ENCODE results near the gene LYSMD3.

DNA sequence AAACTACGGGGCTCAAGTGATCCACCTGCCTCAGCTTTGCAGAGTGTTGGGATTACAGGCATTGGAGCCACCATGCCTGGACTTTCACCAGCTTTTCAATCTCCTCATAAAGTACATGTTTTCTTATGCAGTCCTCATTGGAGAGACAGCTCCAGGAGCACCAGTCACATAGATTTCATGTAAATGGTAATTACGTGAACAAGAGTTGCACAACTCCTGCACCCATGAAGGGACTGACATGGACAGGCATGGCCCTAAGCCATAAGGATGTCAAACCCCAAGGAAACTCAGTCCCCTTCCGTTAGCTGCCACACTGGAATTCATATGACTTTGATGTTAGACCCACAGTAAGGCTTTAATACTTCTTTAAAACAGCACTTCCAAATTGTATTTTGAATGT, 21.6 kb upstream of the LYSMD3 start:
- TF ChIP-seq, protein P1, sequence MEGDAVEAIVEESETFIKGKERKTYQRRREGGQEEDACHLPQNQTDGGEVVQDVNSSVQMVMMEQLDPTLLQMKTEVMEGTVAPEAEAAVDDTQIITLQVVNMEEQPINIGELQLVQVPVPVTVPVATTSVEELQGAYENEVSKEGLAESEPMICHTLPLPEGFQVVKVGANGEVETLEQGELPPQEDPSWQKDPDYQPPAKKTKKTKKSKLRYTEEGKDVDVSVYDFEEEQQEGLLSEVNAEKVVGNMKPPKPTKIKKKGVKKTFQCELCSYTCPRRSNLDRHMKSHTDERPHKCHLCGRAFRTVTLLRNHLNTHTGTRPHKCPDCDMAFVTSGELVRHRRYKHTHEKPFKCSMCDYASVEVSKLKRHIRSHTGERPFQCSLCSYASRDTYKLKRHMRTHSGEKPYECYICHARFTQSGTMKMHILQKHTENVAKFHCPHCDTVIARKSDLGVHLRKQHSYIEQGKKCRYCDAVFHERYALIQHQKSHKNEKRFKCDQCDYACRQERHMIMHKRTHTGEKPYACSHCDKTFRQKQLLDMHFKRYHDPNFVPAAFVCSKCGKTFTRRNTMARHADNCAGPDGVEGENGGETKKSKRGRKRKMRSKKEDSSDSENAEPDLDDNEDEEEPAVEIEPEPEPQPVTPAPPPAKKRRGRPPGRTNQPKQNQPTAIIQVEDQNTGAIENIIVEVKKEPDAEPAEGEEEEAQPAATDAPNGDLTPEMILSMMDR (IDR thresholded peaks at IDR 0.05; ENCODE audit: low read length), result no peak
- no peak for TF ChIP-seq EZH2 (IDR thresholded peaks at IDR 0.05; ENCODE audit: borderline replicate concordance, low read length)
